Mucosa of gallbladder (tissue), 1 donor: ENCODE data around the gene CCNB1IP1. TPM values are rescaled to one million over a fixed set of nuclear protein-coding genes. Genes with fewer than 3 reads are reported as not detected.
"Not testable (repeated sequence)": the region's sequence is repeated elsewhere in the genome, so short reads cannot be mapped to it uniquely, and the experiment has no call there.

Experiments used
- DNase-seq: peaks from one replicate; pipeline ENCODE4 v3.0.0-alpha.2; 2020; ENCODE audit warnings: low spot score
- total RNA-seq: library from RNA; stranded (reverse); gene quantifications from one replicate; pipeline ENCODE4 v1.2.1, GENCODE V29; 2021
- donor health status: DM: no; HTN: no; CAD: no.

CCNB1IP1 gene
- total RNA-seq: 40.1 TPM

GRCh38 chr14:20332788-20333493 lies at the start of gene CCNB1IP1:
Gene CCNB1IP1 (minus strand): TSS chr14:20333279. CDS start chr14:20316523, 16,756 bp downstream.
- peak; percentile 78 for DNase-seq

- no peak for DNase-seq
Observed at GRCh38 chr14:20382526-20382925, 49.4 kb upstream of the CCNB1IP1 start.

- DNase-seq: no peak
Observed at GRCh38 chr14:20381341-20381740, 48.3 kb upstream of the CCNB1IP1 start.

- no peak for DNase-seq
Observed at GRCh38 chr14:20380681-20381080, 47.6 kb upstream of the CCNB1IP1 start.

GRCh38 chr14:20379743-20380142 lies 46.7 kb upstream of the CCNB1IP1 start:
- DNase-seq: peak; percentile 85

- DNase-seq: peak; percentile 52
Observed at GRCh38 chr14:20377171-20377570, 44.1 kb upstream of the CCNB1IP1 start.

- peak; percentile 85 for DNase-seq
Observed at GRCh38 chr14:20376071-20376588, 43.1 kb upstream of the CCNB1IP1 start.

- peak; percentile 59 for DNase-seq
Observed at GRCh38 chr14:20375471-20375870, 42.4 kb upstream of the CCNB1IP1 start.

GRCh38 chr14:20372796-20373195 lies 39.7 kb upstream of the CCNB1IP1 start:
- DNase-seq: no peak

GRCh38 chr14:20365928-20366327 lies 32.8 kb upstream of the CCNB1IP1 start:
- DNase-seq: no peak

- not testable (repeated sequence) for DNase-seq
Observed at GRCh38 chr14:20358474-20358873, 25.4 kb upstream of the CCNB1IP1 start.

GRCh38 chr14:20356422-20356821 lies 23.3 kb upstream of the CCNB1IP1 start:
- no peak for DNase-seq

GRCh38 chr14:20350860-20351259 lies 17.8 kb upstream of the CCNB1IP1 start:
- DNase-seq: no peak

GRCh38 chr14:20350282-20350681 lies 17.2 kb upstream of the CCNB1IP1 start:
- no peak for DNase-seq

- DNase-seq: no peak
Observed at GRCh38 chr14:20347747-20348146, 14.7 kb upstream of the CCNB1IP1 start.

- no peak for DNase-seq
Observed at GRCh38 chr14:20346713-20347112, 13.6 kb upstream of the CCNB1IP1 start.

- DNase-seq: no peak
Observed at GRCh38 chr14:20345366-20345765, 12.3 kb upstream of the CCNB1IP1 start.

- DNase-seq: no peak
Observed at GRCh38 chr14:20343862-20344220, 10.8 kb upstream of the CCNB1IP1 start.

GRCh38 chr14:20343092-20343861 lies 10.2 kb upstream of the CCNB1IP1 start, which contains the start of gene PARP2:
Gene PARP2 (plus strand): TSS chr14:20343635. CDS start chr14:20343642, 7 bp downstream.
- DNase-seq: peak; percentile 96

- no peak for DNase-seq
Observed at GRCh38 chr14:20341646-20342045, 8.6 kb upstream of the CCNB1IP1 start.

- not testable (repeated sequence) for DNase-seq
Observed at GRCh38 chr14:20341032-20341431, 8.0 kb upstream of the CCNB1IP1 start.

GRCh38 chr14:20334017-20334416 lies 938 bp upstream of the CCNB1IP1 start:
- no peak for DNase-seq

- DNase-seq: no peak
Observed at GRCh38 chr14:20333494-20333841, 389 bp upstream of the CCNB1IP1 start.
